KOPT-K1 (cell line): Measurements from ENCODE around the gene KRT78.

Experiments
- H3K27ac ChIP-seq: fragments of 200-600 bp; sonication (generic); 2 replicates; pipeline ENCODE4 v1.5.1; 2016; ENCODE audit warnings: antibody characterized with exemption, mild to moderate bottlenecking, low read depth, low read length; ENCODE audit not compliant: poor library complexity, severe bottlenecking
- H3K36me3 ChIP-seq: fragments of 200-600 bp; sonication (generic); 2 replicates; pipeline ENCODE4 v1.5.1; 2017; ENCODE audit warnings: antibody characterized with exemption, mild to moderate bottlenecking, low read length, moderate library complexity; ENCODE audit not compliant: insufficient read depth
- H3K9me3 ChIP-seq: fragments of 200-600 bp; sonication (generic); 2 replicates; pipeline ENCODE4 v1.5.1; 2017; ENCODE audit warnings: antibody characterized with exemption, low read length, mild to moderate bottlenecking; ENCODE audit not compliant: insufficient read depth, poor library complexity, severe bottlenecking

The KRT78 gene

GRCh38 chr12:52836042-52836466 lies 12.7 kb downstream of the KRT78 start:
- Histone ChIP-seq H3K36me3 (no peaks in the 10 kb centered on the region), H3K27ac (no peak overlapping the region), H3K9me3 (no peaks in the 10 kb centered on the region)

- no peaks in the 10 kb centered on the region for H3K36me3 ChIP-seq
- H3K9me3 ChIP-seq, result no peaks in the 10 kb centered on the region
- no peak overlapping the region for H3K27ac ChIP-seq
Measured at GRCh38 chr12:52835271-52836041, 13.3 kb downstream of the KRT78 start.

- H3K9me3 ChIP-seq, result no peaks in the 10 kb centered on the region
- no peaks in the 10 kb centered on the region for H3K36me3 ChIP-seq
- H3K27ac ChIP-seq, result no peak overlapping the region
Measured at GRCh38 chr12:52834727-52835001, 14.1 kb downstream of the KRT78 start.

- no peak within 1 kb of the TSS for H3K27ac ChIP-seq
- no peaks in the 10 kb centered on the region for H3K36me3 ChIP-seq
Measured at GRCh38 chr12:52833922-52834726, 14.7 kb downstream of the KRT78 start, which contains the start of gene KRT79. KRT79 (minus strand) TSS chr12:52834311; CDS start chr12:52834260, 51 bp downstream.

GRCh38 chr12:52832985-52833905 lies 15.5 kb downstream of the KRT78 start:
- Histone ChIP-seq H3K36me3 (no peaks in the 10 kb centered on the region), H3K9me3 (no peaks in the 10 kb centered on the region), H3K27ac (no peak overlapping the region)

More at GRCh38 chr12:52833922-52834726, 14.7 kb downstream of the KRT78 start, which contains the start of gene KRT79:
- no peaks in the 10 kb centered on the region for H3K9me3 ChIP-seq

GRCh38 chr12:52832451-52832850 lies 16.3 kb downstream of the KRT78 start:
- Histone ChIP-seq H3K27ac (no peak overlapping the region), H3K9me3 (no peaks in the 10 kb centered on the region), H3K36me3 (no peaks in the 10 kb centered on the region)

- Histone ChIP-seq H3K9me3 (no peaks in the 10 kb centered on the region), H3K36me3 (no peaks in the 10 kb centered on the region), H3K27ac (no peak overlapping the region)
Measured at GRCh38 chr12:52831251-52831650, 17.5 kb downstream of the KRT78 start.

- H3K27ac ChIP-seq, result no peak overlapping the region
- no peaks in the 10 kb centered on the region for H3K9me3 ChIP-seq
- H3K36me3 ChIP-seq, result no peaks in the 10 kb centered on the region
Measured at GRCh38 chr12:52829986-52830770, 18.6 kb downstream of the KRT78 start.

- Histone ChIP-seq H3K36me3 (no peaks in the 10 kb centered on the region), H3K27ac (no peak overlapping the region), H3K9me3 (no peaks in the 10 kb centered on the region)
Measured at GRCh38 chr12:52828591-52829021, 20.2 kb downstream of the KRT78 start.

GRCh38 chr12:52828156-52828555 lies 20.6 kb downstream of the KRT78 start:
- no peaks in the 10 kb centered on the region for H3K36me3 ChIP-seq
- no peaks in the 10 kb centered on the region for H3K9me3 ChIP-seq
- no peak overlapping the region for H3K27ac ChIP-seq

GRCh38 chr12:52827499-52828090 lies 21.2 kb downstream of the KRT78 start:
- no peaks in the 10 kb centered on the region for H3K36me3 ChIP-seq
- H3K27ac ChIP-seq, result no peak overlapping the region
- H3K9me3 ChIP-seq, result no peaks in the 10 kb centered on the region

GRCh38 chr12:52826611-52827498 lies 21.9 kb downstream of the KRT78 start:
- H3K36me3 ChIP-seq, result no peaks in the 10 kb centered on the region
- no peaks in the 10 kb centered on the region for H3K9me3 ChIP-seq
- H3K27ac ChIP-seq, result no peak overlapping the region

GRCh38 chr12:52825961-52826360 lies 22.8 kb downstream of the KRT78 start:
- Histone ChIP-seq H3K27ac (no peak overlapping the region), H3K9me3 (no peaks in the 10 kb centered on the region), H3K36me3 (no peaks in the 10 kb centered on the region)
